ENCODE results near the gene MRPL14.
A peak's percentile ranks its signal among the peaks of the same experiment; 100 is the strongest.

MRPL14 gene

GRCh38 chr6:44142835-44143234 lies 15.6 kb upstream of the MRPL14 start:
- Mint-ChIP-seq H3K27ac (no peak overlapping the region), H3K27me3 (ENCODE audit: low read depth) (no peaks in the 10 kb centered on the region), H3K9me3 (no peaks in the 10 kb centered on the region), H3K4me3 (no peak overlapping the region), H3K4me1 (ENCODE audit: low read depth) (no peaks in the 10 kb centered on the region), H3K36me3 (ENCODE audit: low read depth) (no peaks in the 10 kb centered on the region)
- no peak for DNase-seq (ENCODE audit: low spot score)

DNA sequence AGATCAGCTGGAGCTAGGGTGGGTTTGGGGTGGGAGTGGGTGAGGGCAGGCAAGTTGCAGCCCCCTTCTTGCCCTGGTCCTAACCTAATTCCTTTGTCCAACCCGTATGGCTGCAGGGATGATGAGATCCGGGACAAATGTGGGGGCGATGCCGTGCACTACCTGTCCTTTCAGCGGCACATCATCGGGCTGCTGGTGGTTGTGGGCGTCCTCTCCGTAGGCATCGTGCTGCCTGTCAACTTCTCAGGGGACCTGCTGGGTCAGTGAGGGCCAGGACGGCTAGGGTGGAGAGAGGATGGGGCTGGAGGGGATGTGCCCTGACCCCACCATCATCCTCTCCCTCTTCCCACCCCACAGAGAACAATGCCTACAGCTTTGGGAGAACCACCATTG lies 12.1 kb upstream of the MRPL14 start:
- Mint-ChIP-seq H3K36me3 (ENCODE audit: low read depth) (no peaks in the 10 kb centered on the region), H3K27me3 (ENCODE audit: low read depth) (no peaks in the 10 kb centered on the region), H3K4me1 (ENCODE audit: low read depth) (no peaks in the 10 kb centered on the region), H3K9me3 (no peaks in the 10 kb centered on the region), H3K27ac (no peak overlapping the region), H3K4me3 (no peak overlapping the region)
- no peak for DNase-seq (ENCODE audit: low spot score)

GRCh38 chr6:44138717-44139350 lies 11.6 kb upstream of the MRPL14 start:
- no peaks in the 10 kb centered on the region for H3K27me3 Mint-ChIP-seq (ENCODE audit: low read depth)
- no peak overlapping the region for H3K4me3 Mint-ChIP-seq
- H3K36me3 Mint-ChIP-seq (ENCODE audit: low read depth): no peaks in the 10 kb centered on the region
- no peaks in the 10 kb centered on the region for H3K9me3 Mint-ChIP-seq
- H3K27ac Mint-ChIP-seq: no peak overlapping the region
- no peak for DNase-seq (ENCODE audit: low spot score)
- H3K4me1 Mint-ChIP-seq (ENCODE audit: low read depth): no peaks in the 10 kb centered on the region

DNA sequence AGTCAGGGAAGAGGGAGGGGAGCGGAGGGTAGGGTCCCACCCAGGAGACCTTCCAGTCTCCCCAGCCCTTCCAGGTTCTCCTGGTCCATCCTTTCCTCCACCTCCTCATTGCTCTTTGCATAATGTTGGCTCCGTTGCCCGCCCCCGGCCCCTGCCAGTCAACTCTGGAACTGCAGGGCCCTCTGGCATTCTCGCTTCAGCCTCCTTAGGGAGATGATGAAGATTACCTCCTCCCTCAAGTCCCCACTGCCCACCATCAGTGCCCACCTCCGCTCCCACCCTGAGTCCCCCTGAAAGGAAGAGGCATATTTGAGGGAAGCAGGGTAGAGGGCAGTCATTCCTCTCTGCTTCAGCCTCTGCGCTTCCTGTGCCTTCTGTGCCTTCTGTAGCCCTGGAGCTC lies 8.6 kb upstream of the MRPL14 start:
- Mint-ChIP-seq H3K4me3 (no peak overlapping the region), H3K27me3 (ENCODE audit: low read depth) (no peaks in the 10 kb centered on the region), H3K27ac (no peak overlapping the region), H3K4me1 (ENCODE audit: low read depth) (peaks cover 1% of the 10 kb centered on the region), H3K36me3 (ENCODE audit: low read depth) (no peaks in the 10 kb centered on the region), H3K9me3 (no peaks in the 10 kb centered on the region)
- no peak for DNase-seq (ENCODE audit: low spot score)

DNA sequence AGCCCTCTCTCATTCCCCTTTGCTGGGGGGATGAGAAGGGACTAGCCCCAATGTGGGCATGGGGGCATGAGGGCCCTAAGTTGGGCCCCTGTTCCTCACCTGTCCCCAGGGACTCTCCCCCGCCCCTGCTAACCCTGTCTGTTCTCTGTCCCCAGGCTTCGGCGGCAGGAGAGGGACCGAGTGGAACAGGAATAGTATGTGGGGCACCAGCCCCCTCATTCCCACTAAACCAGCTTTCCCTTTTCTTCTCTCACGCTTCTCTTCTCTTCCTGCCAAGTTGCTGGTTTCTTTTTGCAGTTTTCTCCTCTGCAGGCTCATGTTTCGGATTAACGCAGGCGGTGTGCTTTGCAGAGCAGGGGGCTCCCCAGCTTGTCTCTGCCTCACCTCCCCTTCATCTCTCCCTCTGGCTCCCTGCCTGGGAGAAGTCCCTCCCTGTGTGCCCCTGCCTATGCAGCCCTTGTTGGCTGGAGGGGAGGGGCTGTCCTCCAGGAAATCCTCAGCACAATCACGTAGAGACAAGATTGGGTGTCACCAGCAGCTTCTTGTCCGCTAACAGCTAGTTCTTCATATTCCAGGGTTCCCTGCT lies 8.0 kb upstream of the MRPL14 start:
- no peak for DNase-seq (ENCODE audit: low spot score)
- no peak overlapping the region for H3K4me3 Mint-ChIP-seq
- H3K9me3 Mint-ChIP-seq: no peaks in the 10 kb centered on the region
- H3K27ac Mint-ChIP-seq: no peak overlapping the region
- H3K27me3 Mint-ChIP-seq (ENCODE audit: low read depth): no peaks in the 10 kb centered on the region
- H3K36me3 Mint-ChIP-seq (ENCODE audit: low read depth): no peaks in the 10 kb centered on the region
- peaks cover 1% of the 10 kb centered on the region for H3K4me1 Mint-ChIP-seq (ENCODE audit: low read depth)

GRCh38 chr6:44133981-44134711 lies 6.9 kb upstream of the MRPL14 start:
- H3K4me1 Mint-ChIP-seq (ENCODE audit: low read depth): peaks cover 5% of the 10 kb centered on the region
- H3K36me3 Mint-ChIP-seq (ENCODE audit: low read depth): no peaks in the 10 kb centered on the region
- H3K9me3 Mint-ChIP-seq: no peaks in the 10 kb centered on the region
- H3K27ac Mint-ChIP-seq: no peak overlapping the region
- H3K27me3 Mint-ChIP-seq (ENCODE audit: low read depth): no peaks in the 10 kb centered on the region
- no peak for DNase-seq (ENCODE audit: low spot score)
- no peak overlapping the region for H3K4me3 Mint-ChIP-seq

- H3K4me1 Mint-ChIP-seq (ENCODE audit: low read depth): peaks cover 9% of the 10 kb centered on the region
- no peak overlapping the region for H3K27ac Mint-ChIP-seq
- H3K4me3 Mint-ChIP-seq: no peak overlapping the region
- no peak for DNase-seq (ENCODE audit: low spot score)
- H3K36me3 Mint-ChIP-seq (ENCODE audit: low read depth): no peaks in the 10 kb centered on the region
- H3K9me3 Mint-ChIP-seq: no peaks in the 10 kb centered on the region
- no peaks in the 10 kb centered on the region for H3K27me3 Mint-ChIP-seq (ENCODE audit: low read depth)
Measured at GRCh38 chr6:44133003-44133931, 6.0 kb upstream of the MRPL14 start.

- Mint-ChIP-seq H3K4me1 (ENCODE audit: low read depth) (peaks cover 9% of the 10 kb centered on the region), H3K27ac (no peak overlapping the region)
- no peak for DNase-seq (ENCODE audit: low spot score)
Measured at GRCh38 chr6:44132476-44132875, 5.2 kb upstream of the MRPL14 start.

GRCh38 chr6:44131892-44132291 lies 4.6 kb upstream of the MRPL14 start:
- Mint-ChIP-seq H3K27ac (peak overlapping the region; percentile 9), H3K4me1 (ENCODE audit: low read depth) (peaks cover 9% of the 10 kb centered on the region), H3K9me3 (no peaks in the 10 kb centered on the region), H3K4me3 (no peak overlapping the region), H3K36me3 (ENCODE audit: low read depth) (no peaks in the 10 kb centered on the region), H3K27me3 (ENCODE audit: low read depth) (no peaks in the 10 kb centered on the region)
- DNase-seq (ENCODE audit: low spot score): no peak

More at GRCh38 chr6:44132476-44132875, 5.2 kb upstream of the MRPL14 start:
- H3K4me3 Mint-ChIP-seq: no peak overlapping the region
- H3K27me3 Mint-ChIP-seq (ENCODE audit: low read depth): no peaks in the 10 kb centered on the region
- no peaks in the 10 kb centered on the region for H3K9me3 Mint-ChIP-seq
- no peaks in the 10 kb centered on the region for H3K36me3 Mint-ChIP-seq (ENCODE audit: low read depth)

DNA sequence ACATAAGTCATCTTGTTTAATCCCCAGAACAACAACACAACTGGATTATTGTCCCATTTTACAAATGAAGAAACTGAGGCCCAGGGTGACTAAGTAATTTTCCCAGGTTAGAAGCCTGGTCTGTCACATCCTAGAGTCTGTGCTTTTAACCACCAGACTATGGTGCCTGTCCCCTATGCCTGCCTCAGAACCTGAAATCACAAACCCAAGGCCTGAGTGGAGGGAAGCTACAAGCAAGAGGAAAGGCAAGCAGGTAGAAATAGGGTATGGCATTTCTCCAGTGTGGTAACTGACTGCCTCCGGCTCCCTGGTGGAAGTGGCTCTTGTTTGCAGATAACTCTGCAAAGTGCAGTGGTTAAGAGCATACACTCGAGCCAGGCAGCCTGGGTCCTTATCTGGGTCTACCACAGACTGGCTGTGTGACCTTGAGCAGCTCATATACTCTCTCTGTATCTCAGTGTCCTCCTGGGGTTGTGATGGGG lies 2.6 kb upstream of the MRPL14 start:
- no peak overlapping the region for H3K27ac Mint-ChIP-seq
- peaks cover 24% of the 10 kb centered on the region for H3K4me1 Mint-ChIP-seq (ENCODE audit: low read depth)
- H3K4me3 Mint-ChIP-seq: peak overlapping the region; percentile 48
- H3K36me3 Mint-ChIP-seq (ENCODE audit: low read depth): peaks cover 12% of the 10 kb centered on the region
- H3K27me3 Mint-ChIP-seq (ENCODE audit: low read depth): no peaks in the 10 kb centered on the region
- DNase-seq (ENCODE audit: low spot score): no peak
- H3K9me3 Mint-ChIP-seq: no peaks in the 10 kb centered on the region

- Mint-ChIP-seq H3K4me3 (peak overlapping the region; percentile 71), H3K27ac (no peak overlapping the region), H3K9me3 (no peaks in the 10 kb centered on the region), H3K36me3 (ENCODE audit: low read depth) (peaks cover 24% of the 10 kb centered on the region), H3K4me1 (ENCODE audit: low read depth) (peaks cover 40% of the 10 kb centered on the region), H3K27me3 (ENCODE audit: low read depth) (no peaks in the 10 kb centered on the region)
- peak; percentile 5 for DNase-seq (ENCODE audit: low spot score)
Measured at GRCh38 chr6:44128020-44128917, 1.0 kb upstream of the MRPL14 start.

DNA sequence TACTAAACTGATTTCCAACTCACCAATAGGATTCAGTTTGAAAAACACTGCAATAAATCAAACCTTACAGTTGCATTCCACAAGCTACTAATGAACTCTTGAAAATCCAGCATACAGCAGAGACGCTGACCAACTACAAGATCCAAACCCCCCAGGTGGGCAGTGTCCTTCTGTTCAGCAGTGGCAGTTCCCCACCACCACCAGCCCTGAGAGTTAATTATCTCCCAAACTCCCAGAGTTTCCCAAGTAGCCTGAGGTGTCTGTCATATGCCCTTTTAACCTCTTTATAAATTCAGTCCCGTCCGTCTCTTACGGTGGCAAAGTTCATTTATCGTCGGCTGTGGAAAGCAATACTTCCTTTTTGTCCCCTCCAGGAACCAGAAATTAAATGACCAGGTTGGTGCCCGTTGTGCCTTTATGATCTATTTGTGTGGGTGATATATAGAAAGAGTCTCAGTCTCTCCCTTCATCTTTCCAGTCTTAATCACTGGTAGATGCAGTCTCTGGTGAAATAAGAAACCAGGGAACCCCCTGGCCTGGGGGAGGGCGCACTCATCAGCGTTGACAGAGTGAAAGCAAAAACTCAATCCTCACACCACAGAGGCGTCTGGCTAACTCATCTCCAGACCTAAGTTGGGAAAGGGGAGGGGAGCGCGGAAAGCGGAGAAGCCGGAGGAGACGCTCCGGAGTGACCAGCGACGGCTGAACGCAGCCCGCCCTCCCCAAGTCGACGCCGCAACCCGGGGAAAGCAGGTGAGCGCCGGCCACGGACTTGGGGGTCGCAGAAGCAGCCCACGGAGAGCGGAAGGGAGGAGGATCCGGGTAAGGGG lies 717 bp downstream of the MRPL14 start:
- peaks cover 29% of the 10 kb centered on the region for H3K36me3 Mint-ChIP-seq (ENCODE audit: low read depth)
- peaks cover 47% of the 10 kb centered on the region for H3K4me1 Mint-ChIP-seq (ENCODE audit: low read depth)
- peak; percentile 88 for DNase-seq (ENCODE audit: low spot score)
- H3K27ac Mint-ChIP-seq: peak overlapping the region; percentile 91
- no peaks in the 10 kb centered on the region for H3K9me3 Mint-ChIP-seq
- no peaks in the 10 kb centered on the region for H3K27me3 Mint-ChIP-seq (ENCODE audit: low read depth)
- H3K4me3 Mint-ChIP-seq: peak overlapping the region; percentile 88

Measured in T-helper 2 cell treated with Interferon-gamma antibody and Interleukin-4, amounts not matched to agents 5 μg/mL and 100 μg/mL, for 36 hours (primary cell).